K562 (cell line): Measurements from ENCODE around the gene SLC4A1. TPM values are rescaled to one million over a fixed set of nuclear protein-coding genes. Genes with fewer than 3 reads are reported as not detected.

Experiments used
- ATF1 ChIP-seq, 2 experiments: fragments of 450-650 bp in 1 of 2; IDR thresholded peaks; 2 replicates each; pipeline ENCODE4 v1.6.1; 2016; ENCODE audit warnings: missing compliant biosample characterization in 1 of 2, missing genetic modification characterization in 1 of 2
- CEBPG ChIP-seq, 3 experiments: fragments of 200-800 bp in 1 of 3; sonication (Bioruptor generic) in 1 of 3; sonication (generic) in 1 of 3; formaldehyde crosslinking in 1 of 3; IDR thresholded peaks in 2 of 3; conservative IDR thresholded peaks in 1 of 3; 2 replicates each; pipeline versions ENCODE4 v1.6.1 to v1.8.0; 2016 to 2022; ENCODE audit warnings: missing compliant biosample characterization in 2 of 3, missing genetic modification characterization in 2 of 3, mild to moderate bottlenecking in 1 of 3, missing genetic modification reagents in 1 of 3
- DDX20 ChIP-seq: fragments of 450-650 bp; IDR thresholded peaks from 2 replicates; pipeline ENCODE4 v1.6.1; 2016; ENCODE audit warnings: missing genetic modification characterization, low read depth, mild to moderate bottlenecking, missing compliant biosample characterization, moderate library complexity
- ELF2 ChIP-seq: fragments of 250-450 bp; sonication (Bioruptor Pico); IDR thresholded peaks from 2 replicates; pipeline ENCODE4 v1.5.0; 2021; ENCODE audit warnings: mild to moderate bottlenecking
- NFIC ChIP-seq: fragments of 450-650 bp; IDR thresholded peaks from 2 replicates; pipeline ENCODE4 v1.6.1; 2017; ENCODE audit warnings: mild to moderate bottlenecking, inconsistent platforms
- PHB2 ChIP-seq: fragments of 450-650 bp; IDR thresholded peaks from 2 replicates; pipeline ENCODE4 v1.6.1; 2017; ENCODE audit warnings: low read depth
- SAP30 ChIP-seq: fragments of 200-600 bp; sonication (generic); IDR thresholded peaks from 2 replicates; pipeline ENCODE4 v1.6.1; 2012; ENCODE audit warnings: borderline replicate concordance, low read depth, mild to moderate bottlenecking, moderate library complexity, low read length, control low read depth, inconsistent platforms; ENCODE audit not compliant: insufficient read depth, poor library complexity, severe bottlenecking
- SIX5 ChIP-seq, 2 experiments: IDR thresholded peaks; 2 replicates each; pipeline ENCODE4 v1.6.1; 2011; ENCODE audit warnings: low read length in 2 of 2, borderline replicate concordance in 1 of 2, low read depth in 1 of 2, mild to moderate bottlenecking in 1 of 2, moderate library complexity in 1 of 2; ENCODE audit not compliant: insufficient read depth in 1 of 2
- TAF1 ChIP-seq: IDR thresholded peaks from 2 replicates; pipeline ENCODE4 v1.6.1; 2011; ENCODE audit warnings: mild to moderate bottlenecking, low read length, moderate library complexity; ENCODE audit not compliant: insufficient read depth, control insufficient read depth, severe bottlenecking; ENCODE audit errors: extremely low read depth
- TBL1XR1 ChIP-seq, 2 experiments: IDR thresholded peaks; 2 replicates each; pipeline ENCODE4 v1.6.1; 2012; ENCODE audit warnings: improper control_type of control experiment in 2 of 2, low read length in 2 of 2, mild to moderate bottlenecking in 1 of 2
- XRCC3 ChIP-seq: fragments of 450-650 bp; IDR thresholded peaks from 2 replicates; pipeline ENCODE4 v1.6.1; 2017; ENCODE audit warnings: mild to moderate bottlenecking, moderate library complexity
- ZNF140 ChIP-seq: fragments of 250-450 bp; sonication (Bioruptor Pico); IDR thresholded peaks from 2 replicates; pipeline ENCODE4 v1.8.0; 2021; ENCODE audit warnings: moderate library complexity, mild to moderate bottlenecking, inconsistent platforms
- polyA plus RNA-seq, 8 experiments: library from polyadenylated mRNA; depleted of rRNA in 4 of 8; stranded (reverse) in 5 of 8; unstranded in 3 of 8; fragments of >200 nt; fragmentation: Nextera tagmentation in 2 of 8; fragmentation: Illumina TruSeq in 1 of 8; extraction: Ambion mirVana in 2 of 8; extraction: Trizol in 1 of 8; gene quantifications; 2 replicates each; pipeline versions ENCODE4 v1.2.1 to v1.2.3, GENCODE V29; 2011 to 2014; ENCODE audit warnings: inconsistent platforms in 1 of 8, missing spikeins in 1 of 8
- total RNA-seq, 7 experiments: library from RNA; depleted of rRNA in 6 of 7; stranded (reverse); fragments of >200 nt in 6 of 7; fragmentation: Illumina TruSeq in 2 of 7; extraction: Trizol in 2 of 7; gene quantifications; 2 replicates each; pipeline versions ENCODE4 v1.2.1 to v1.2.3, GENCODE V29; 2011 to 2021; ENCODE audit warnings: low replicate concordance in 1 of 7
- TF ChIP-seq, protein P1 (sequence below): fragments of 450-650 bp; formaldehyde crosslinking; IDR thresholded peaks from 2 replicates; pipeline ENCODE4 v1.4.0; 2020; ENCODE audit warnings: mild to moderate bottlenecking, moderate library complexity
- TF ChIP-seq, protein P2 (sequence below): sonication (generic); formaldehyde crosslinking; IDR thresholded peaks from 2 replicates; pipeline ENCODE4 v1.8.0; 2022; ENCODE audit warnings: mild to moderate bottlenecking, missing genetic modification reagents
- TF ChIP-seq, protein P3 (sequence below): fragments of 450-650 bp; IDR thresholded peaks from 2 replicates; pipeline ENCODE4 v1.6.1; 2016; ENCODE audit warnings: missing biosample characterization, missing genetic modification characterization
- TF ChIP-seq, protein P4 (sequence below): sonication (generic); formaldehyde crosslinking; IDR thresholded peaks from 2 replicates; pipeline ENCODE4 v1.8.1; 2023; ENCODE audit warnings: mild to moderate bottlenecking, missing genetic modification reagents
- TF ChIP-seq, protein P5 (sequence below): sonication (generic); formaldehyde crosslinking; IDR thresholded peaks from 2 replicates; pipeline ENCODE4 v1.8.0; 2022; ENCODE audit warnings: mild to moderate bottlenecking, missing genetic modification reagents, borderline replicate concordance

SLC4A1 gene
- total and polyA plus RNA-seq, 9 of the 15 experiments (the other 6 are each of a cell fraction or from before 2014, with no cell fraction given): 0.14 to 1.00 (median 0.53) TPM

DNA sequence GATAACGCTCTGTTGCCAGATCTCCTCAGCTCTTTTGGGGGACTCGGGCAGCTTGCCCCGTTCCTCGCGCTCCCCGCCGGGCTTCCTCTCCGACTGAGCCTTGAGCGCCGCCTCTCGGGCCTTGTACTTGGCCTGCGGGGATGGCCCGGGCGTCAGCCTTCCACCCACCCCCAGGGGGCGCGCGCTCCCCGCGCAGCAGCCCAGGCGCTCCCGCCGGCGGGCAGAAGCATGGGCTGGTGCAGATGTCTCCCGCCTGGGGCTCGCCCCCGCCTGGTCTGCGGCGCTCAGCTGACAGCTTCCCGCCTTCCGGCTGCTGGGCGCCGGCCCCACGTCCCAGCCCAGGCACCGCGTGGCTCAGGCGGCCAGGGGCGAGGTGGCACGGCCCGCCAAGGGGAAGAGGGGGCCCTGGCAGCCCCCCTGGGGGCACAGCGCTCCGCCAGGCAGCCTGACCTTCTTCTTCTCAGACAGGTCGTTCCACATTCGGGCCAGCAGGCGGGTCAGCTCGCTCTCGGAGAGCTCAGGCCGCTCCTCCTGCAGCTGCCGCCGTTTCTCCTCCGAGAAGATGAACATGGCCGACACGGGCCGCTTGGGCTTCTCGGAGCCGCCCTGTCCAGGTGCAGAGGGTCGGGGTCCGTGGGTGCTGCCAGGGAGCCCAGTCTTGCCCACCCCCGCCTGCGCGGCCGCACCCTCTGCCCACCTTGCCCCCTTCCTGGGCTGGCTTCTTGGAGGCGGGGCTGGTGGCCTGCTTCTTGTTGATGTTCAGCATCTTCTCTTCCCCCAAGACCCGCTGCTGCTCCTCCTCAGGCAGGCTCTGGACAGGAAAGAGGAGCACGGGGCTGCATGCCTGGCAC lies 57.4 kb downstream of the SLC4A1 start (continued):
- TF ChIP-seq, protein P1, sequence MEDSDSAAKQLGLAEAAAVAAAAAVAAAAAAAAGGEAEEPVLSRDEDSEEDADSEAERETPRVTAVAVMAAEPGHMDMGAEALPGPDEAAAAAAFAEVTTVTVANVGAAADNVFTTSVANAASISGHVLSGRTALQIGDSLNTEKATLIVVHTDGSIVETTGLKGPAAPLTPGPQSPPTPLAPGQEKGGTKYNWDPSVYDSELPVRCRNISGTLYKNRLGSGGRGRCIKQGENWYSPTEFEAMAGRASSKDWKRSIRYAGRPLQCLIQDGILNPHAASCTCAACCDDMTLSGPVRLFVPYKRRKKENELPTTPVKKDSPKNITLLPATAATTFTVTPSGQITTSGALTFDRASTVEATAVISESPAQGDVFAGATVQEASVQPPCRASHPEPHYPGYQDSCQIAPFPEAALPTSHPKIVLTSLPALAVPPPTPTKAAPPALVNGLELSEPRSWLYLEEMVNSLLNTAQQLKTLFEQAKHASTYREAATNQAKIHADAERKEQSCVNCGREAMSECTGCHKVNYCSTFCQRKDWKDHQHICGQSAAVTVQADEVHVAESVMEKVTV (CRISPR knock-in tag): peak; percentile 96
- TF ChIP-seq ZNF140 (CRISPR knock-in tag): no peak
- TF ChIP-seq, protein P2, sequence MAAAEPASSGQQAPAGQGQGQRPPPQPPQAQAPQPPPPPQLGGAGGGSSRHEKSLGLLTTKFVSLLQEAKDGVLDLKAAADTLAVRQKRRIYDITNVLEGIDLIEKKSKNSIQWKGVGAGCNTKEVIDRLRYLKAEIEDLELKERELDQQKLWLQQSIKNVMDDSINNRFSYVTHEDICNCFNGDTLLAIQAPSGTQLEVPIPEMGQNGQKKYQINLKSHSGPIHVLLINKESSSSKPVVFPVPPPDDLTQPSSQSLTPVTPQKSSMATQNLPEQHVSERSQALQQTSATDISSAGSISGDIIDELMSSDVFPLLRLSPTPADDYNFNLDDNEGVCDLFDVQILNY (CRISPR knock-in tag): peak; percentile 77; the same call in 1 of the 2 replicates
- TF ChIP-seq, protein P3, sequence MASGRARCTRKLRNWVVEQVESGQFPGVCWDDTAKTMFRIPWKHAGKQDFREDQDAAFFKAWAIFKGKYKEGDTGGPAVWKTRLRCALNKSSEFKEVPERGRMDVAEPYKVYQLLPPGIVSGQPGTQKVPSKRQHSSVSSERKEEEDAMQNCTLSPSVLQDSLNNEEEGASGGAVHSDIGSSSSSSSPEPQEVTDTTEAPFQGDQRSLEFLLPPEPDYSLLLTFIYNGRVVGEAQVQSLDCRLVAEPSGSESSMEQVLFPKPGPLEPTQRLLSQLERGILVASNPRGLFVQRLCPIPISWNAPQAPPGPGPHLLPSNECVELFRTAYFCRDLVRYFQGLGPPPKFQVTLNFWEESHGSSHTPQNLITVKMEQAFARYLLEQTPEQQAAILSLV: no peak
- no peak; the same call in 1 of the 2 replicates for TF ChIP-seq CEBPG (CRISPR knock-in tag; IDR thresholded peaks at IDR 0.05)
- TF ChIP-seq CEBPG (tag; conservative IDR thresholded peaks at IDR 0.05 in 1 of 2, IDR thresholded peaks at IDR 0.05 in 1 of 2): no peak
- TF ChIP-seq ATF1 (CRISPR knock-in tag; IDR thresholded peaks at IDR 0.05): no peak
- peak; percentile 54 for TF ChIP-seq ATF1 (tag; IDR thresholded peaks at IDR 0.05)
- TF ChIP-seq, protein P4, sequence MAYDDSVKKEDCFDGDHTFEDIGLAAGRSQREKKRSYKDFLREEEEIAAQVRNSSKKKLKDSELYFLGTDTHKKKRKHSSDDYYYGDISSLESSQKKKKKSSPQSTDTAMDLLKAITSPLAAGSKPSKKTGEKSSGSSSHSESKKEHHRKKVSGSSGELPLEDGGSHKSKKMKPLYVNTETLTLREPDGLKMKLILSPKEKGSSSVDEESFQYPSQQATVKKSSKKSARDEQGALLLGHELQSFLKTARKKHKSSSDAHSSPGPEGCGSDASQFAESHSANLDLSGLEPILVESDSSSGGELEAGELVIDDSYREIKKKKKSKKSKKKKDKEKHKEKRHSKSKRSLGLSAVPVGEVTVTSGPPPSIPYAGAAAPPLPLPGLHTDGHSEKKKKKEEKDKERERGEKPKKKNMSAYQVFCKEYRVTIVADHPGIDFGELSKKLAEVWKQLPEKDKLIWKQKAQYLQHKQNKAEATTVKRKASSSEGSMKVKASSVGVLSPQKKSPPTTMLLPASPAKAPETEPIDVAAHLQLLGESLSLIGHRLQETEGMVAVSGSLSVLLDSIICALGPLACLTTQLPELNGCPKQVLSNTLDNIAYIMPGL: peak; percentile 96
- no peak for TF ChIP-seq DDX20 (tag)
- TF ChIP-seq PHB2: no peak
- TF ChIP-seq NFIC: peak; percentile 48
- no peak for TF ChIP-seq TAF1
- TF ChIP-seq, protein P5, sequence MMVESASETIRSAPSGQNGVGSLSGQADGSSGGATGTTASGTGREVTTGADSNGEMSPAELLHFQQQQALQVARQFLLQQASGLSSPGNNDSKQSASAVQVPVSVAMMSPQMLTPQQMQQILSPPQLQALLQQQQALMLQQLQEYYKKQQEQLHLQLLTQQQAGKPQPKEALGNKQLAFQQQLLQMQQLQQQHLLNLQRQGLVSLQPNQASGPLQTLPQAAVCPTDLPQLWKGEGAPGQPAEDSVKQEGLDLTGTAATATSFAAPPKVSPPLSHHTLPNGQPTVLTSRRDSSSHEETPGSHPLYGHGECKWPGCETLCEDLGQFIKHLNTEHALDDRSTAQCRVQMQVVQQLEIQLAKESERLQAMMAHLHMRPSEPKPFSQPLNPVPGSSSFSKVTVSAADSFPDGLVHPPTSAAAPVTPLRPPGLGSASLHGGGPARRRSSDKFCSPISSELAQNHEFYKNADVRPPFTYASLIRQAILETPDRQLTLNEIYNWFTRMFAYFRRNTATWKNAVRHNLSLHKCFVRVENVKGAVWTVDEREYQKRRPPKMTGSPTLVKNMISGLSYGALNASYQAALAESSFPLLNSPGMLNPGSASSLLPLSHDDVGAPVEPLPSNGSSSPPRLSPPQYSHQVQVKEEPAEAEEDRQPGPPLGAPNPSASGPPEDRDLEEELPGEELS: 0 out of 2 replicates have a peak, but pooled peaks have one; percentile 84
- no peak for TF ChIP-seq XRCC3
- no peak for TF ChIP-seq ELF2 (CRISPR knock-in tag)
- peak; percentile 66 to 69; a peak in 3 of 4 replicates for TF ChIP-seq TBL1XR1 (IDR thresholded peaks at IDR 0.05; ENCODE audit: low read length in 2 of 2)
- peak; percentile 77 for TF ChIP-seq SAP30
- no peak for TF ChIP-seq SIX5 (IDR thresholded peaks at IDR 0.05; ENCODE audit: borderline replicate concordance in 1 of 2, insufficient read depth in 1 of 2, low read depth in 1 of 2, low read length in 2 of 2)
